Urinary bladder (tissue), 4 donors: ENCODE measurements around the gene CACNA2D1. TPM values are rescaled to one million over a fixed set of nuclear protein-coding genes. Genes with fewer than 3 reads are reported as not detected.
"Not testable (repeated sequence)": the region's sequence is repeated elsewhere in the genome, so short reads cannot be mapped to it uniquely, and the experiment has no call there.

ENCODE experiments used
- DNase-seq: peaks from one replicate; pipeline ENCODE4 v3.0.0-alpha.2; 2015; ENCODE audit errors: extremely low spot score
- H3K27ac ChIP-seq: one replicate; pipeline ENCODE4 v1.5.1; 2013; ENCODE audit warnings: low read depth, mild to moderate bottlenecking, moderate library complexity
- H3K36me3 ChIP-seq: one replicate; pipeline ENCODE4 v1.6.1; 2013; ENCODE audit warnings: mild to moderate bottlenecking, moderate library complexity; ENCODE audit not compliant: insufficient read depth
- H3K4me1 ChIP-seq: one replicate; pipeline ENCODE4 v1.6.1; 2013; ENCODE audit warnings: mild to moderate bottlenecking, moderate library complexity; ENCODE audit not compliant: insufficient read depth
- H3K4me3 ChIP-seq: one replicate; pipeline ENCODE4 v1.5.1; 2013; ENCODE audit warnings: low read depth, low read length
- WGBS: extraction: QIAGEN DNeasy Blood & Tissue Kit; methylation state at CpG from one replicate; pipeline ENCODE4 v1.1.7; 2013; 5-methylcytosine and 5-hydroxymethylcytosine counted together
- polyA plus RNA-seq: library from polyadenylated mRNA; stranded (reverse); fragments of 200-250 nt; gene quantifications from one replicate; pipeline ENCODE4 v1.2.3, GENCODE V29; 2013
- total RNA-seq: library from RNA; depleted of rRNA; stranded (reverse); fragments of >200 nt; gene quantifications from one replicate; pipeline ENCODE4 v1.2.3, GENCODE V29; 2014
- donor health status: healthy with polysubstance abuse.
- donor health status: healthy.

The CACNA2D1 gene
- total and polyA plus RNA-seq, 2 donors, result 18.7 to 89.1 TPM

GRCh38 chr7:82445271-82445670 is 1.7 kb upstream of the CACNA2D1 start:
- no peaks in the 10 kb centered on the region for H3K36me3 ChIP-seq
- no peak for DNase-seq
- no peak overlapping the region for H3K27ac ChIP-seq
- H3K4me1 ChIP-seq, result no peaks in the 10 kb centered on the region
- H3K4me3 ChIP-seq, result no peak overlapping the region
- 96% methylated on average over 3 of the region's 3 CpGs for WGBS

GRCh38 chr7:82444220-82444909 is 788 bp upstream of the CACNA2D1 start:
- H3K27ac ChIP-seq, result no peak overlapping the region
- no peak for DNase-seq
- 28% methylated on average over 22 of the region's 22 CpGs for WGBS

GRCh38 chr7:82443036-82443546 is 486 bp downstream of the CACNA2D1 start:
- Histone ChIP-seq H3K27ac (peak overlapping the region; percentile 86), H3K36me3 (no peaks in the 10 kb centered on the region), H3K4me1 (no peaks in the 10 kb centered on the region), H3K4me3 (peak overlapping the region; percentile 79)
- under 1% methylated on average over 64 of the region's 64 CpGs for WGBS
- DNase-seq, result no peak

More at GRCh38 chr7:82444220-82444909, 788 bp upstream of the CACNA2D1 start:
- H3K4me1 ChIP-seq, result no peaks in the 10 kb centered on the region
- H3K36me3 ChIP-seq, result no peaks in the 10 kb centered on the region
- H3K4me3 ChIP-seq, result peak overlapping the region; percentile 79

- 2% methylated on average over 22 of the region's 22 CpGs for WGBS
- no peak overlapping the region for H3K27ac ChIP-seq
- peak overlapping the region; percentile 79 for H3K4me3 ChIP-seq
- H3K4me1 ChIP-seq, result no peaks in the 10 kb centered on the region
- DNase-seq, result no peak
- no peaks in the 10 kb centered on the region for H3K36me3 ChIP-seq
Observed at GRCh38 chr7:82442492-82443035, 1.0 kb downstream of the CACNA2D1 start.

- WGBS, result 49% methylated on average over 9 of the region's 9 CpGs
- Histone ChIP-seq H3K36me3 (no peaks in the 10 kb centered on the region), H3K27ac (no peak overlapping the region)
Observed at GRCh38 chr7:82441669-82442478, 1.7 kb downstream of the CACNA2D1 start.

GRCh38 chr7:82438521-82438920 is 5.1 kb downstream of the CACNA2D1 start:
- DNase-seq, result no peak
- Histone ChIP-seq H3K27ac (no peak overlapping the region), H3K4me3 (no peak overlapping the region), H3K36me3 (no peaks in the 10 kb centered on the region), H3K4me1 (no peaks in the 10 kb centered on the region)
- WGBS, result 79% methylated on average over 5 of the region's 5 CpGs

More at GRCh38 chr7:82441669-82442478, 1.7 kb downstream of the CACNA2D1 start:
- no peak for DNase-seq
- peak overlapping the region; percentile 18 for H3K4me3 ChIP-seq
- H3K4me1 ChIP-seq, result no peaks in the 10 kb centered on the region

- no peak for DNase-seq
- 88% methylated on average over 5 of the region's 5 CpGs for whole genome bisulfite sequencing
- H3K27ac ChIP-seq, result no peak overlapping the region
Observed at GRCh38 chr7:82435769-82436168, 7.8 kb downstream of the CACNA2D1 start.

GRCh38 chr7:82434275-82435022 is 9.1 kb downstream of the CACNA2D1 start:
- H3K4me1 ChIP-seq, result no peaks in the 10 kb centered on the region
- 89% methylated on average over 4 of the region's 4 CpGs for WGBS
- DNase-seq, result no peak
- no peaks in the 10 kb centered on the region for H3K36me3 ChIP-seq
- H3K4me3 ChIP-seq, result no peak overlapping the region
- H3K27ac ChIP-seq, result no peak overlapping the region

More at GRCh38 chr7:82435769-82436168, 7.8 kb downstream of the CACNA2D1 start:
- H3K36me3 ChIP-seq, result no peaks in the 10 kb centered on the region
- H3K4me3 ChIP-seq, result no peak overlapping the region
- no peaks in the 10 kb centered on the region for H3K4me1 ChIP-seq

- H3K27ac ChIP-seq, result no peak overlapping the region
- WGBS, result 79% methylated on average over 1 of the region's 1 CpG
- no peaks in the 10 kb centered on the region for H3K4me1 ChIP-seq
- H3K4me3 ChIP-seq, result no peak overlapping the region
- no peaks in the 10 kb centered on the region for H3K36me3 ChIP-seq
- no peak for DNase-seq
Observed at GRCh38 chr7:82433507-82433906, 10.1 kb downstream of the CACNA2D1 start.

- H3K4me3 ChIP-seq, H3K36me3 ChIP-seq, H3K4me1 ChIP-seq, DNase-seq, H3K27ac ChIP-seq: not testable (repeated sequence)
- 96% methylated on average over 9 of the region's 9 CpGs for WGBS
Observed at GRCh38 chr7:82432743-82433142, 10.8 kb downstream of the CACNA2D1 start.

- no peak for DNase-seq
- no peaks in the 10 kb centered on the region for H3K4me1 ChIP-seq
- no peak overlapping the region for H3K4me3 ChIP-seq
- no peaks in the 10 kb centered on the region for H3K36me3 ChIP-seq
- H3K27ac ChIP-seq, result no peak overlapping the region
- WGBS, result 32% methylated on average over 9 of the region's 9 CpGs
Observed at GRCh38 chr7:82430500-82431465, 12.8 kb downstream of the CACNA2D1 start.

- 68% methylated on average over 5 of the region's 5 CpGs for WGBS
- H3K4me1 ChIP-seq, result no peaks in the 10 kb centered on the region
- no peak overlapping the region for H3K4me3 ChIP-seq
- H3K36me3 ChIP-seq, result no peaks in the 10 kb centered on the region
- DNase-seq, result no peak
- H3K27ac ChIP-seq, result no peak overlapping the region
Observed at GRCh38 chr7:82429408-82429807, 14.2 kb downstream of the CACNA2D1 start.
